ENCODE results near the gene PLD4.

The PLD4 gene

GRCh38 chr14:104932676-104933631 lies 8.3 kb downstream of the PLD4 start:
- peak; percentile 55 for TF ChIP-seq CTCF (IDR thresholded peaks at IDR 0.05; ENCODE audit: low read depth, low read length)
- DNase-seq (ENCODE audit: low read depth in 2 of 2) = peak; percentile 78 to 90
- H3K4me3 ChIP-seq (replicated peaks in 1 of 2; ENCODE audit: low read depth in 2 of 2, low read length in 2 of 2) = peak overlapping the region; percentile 36 to 46

GRCh38 chr14:104933746-104934733 lies 9.4 kb downstream of the PLD4 start:
- no peak for DNase-seq (ENCODE audit: low read depth in 2 of 2)
- TF ChIP-seq CTCF (IDR thresholded peaks at IDR 0.05; ENCODE audit: low read depth, low read length) = no peak

GRCh38 chr14:104935026-104935650 lies 10.5 kb downstream of the PLD4 start:
- no peak overlapping the region for H3K4me3 ChIP-seq (replicated peaks in 1 of 2; ENCODE audit: low read depth in 2 of 2, low read length in 2 of 2)
- no peak for DNase-seq (ENCODE audit: low read depth in 2 of 2)
- no peak for TF ChIP-seq CTCF (IDR thresholded peaks at IDR 0.05; ENCODE audit: low read depth, low read length)

More at GRCh38 chr14:104933746-104934733, 9.4 kb downstream of the PLD4 start:
- H3K4me3 ChIP-seq (replicated peaks in 1 of 2; ENCODE audit: low read depth in 2 of 2, low read length in 2 of 2) = peak overlapping the region in 1 of 2 donors; percentile 28

GRCh38 chr14:104935955-104936354 lies 11.3 kb downstream of the PLD4 start:
- H3K4me3 ChIP-seq (replicated peaks in 1 of 2; ENCODE audit: low read depth in 2 of 2, low read length in 2 of 2) = no peak overlapping the region
- DNase-seq (ENCODE audit: low read depth in 2 of 2) = no peak
- TF ChIP-seq CTCF (IDR thresholded peaks at IDR 0.05; ENCODE audit: low read depth, low read length) = no peak

GRCh38 chr14:104936361-104937155 lies 11.9 kb downstream of the PLD4 start:
- no peak overlapping the region for H3K4me3 ChIP-seq (replicated peaks in 1 of 2; ENCODE audit: low read depth in 2 of 2, low read length in 2 of 2)
- no peak for DNase-seq (ENCODE audit: low read depth in 2 of 2)
- no peak for TF ChIP-seq CTCF (IDR thresholded peaks at IDR 0.05; ENCODE audit: low read depth, low read length)
